HG03280 (cell line): Measurements from ENCODE around the gene ALDH1A2.

Source experiments
- ATAC-seq: cut with Tn5 transposase; IDR thresholded peaks from one replicate; pipeline ENCODE4 v1.9.1; 2021; ENCODE audit warnings: mild to moderate bottlenecking, moderate library complexity; ENCODE audit not compliant: unreplicated experiment

Gene ALDH1A2

GRCh38 chr15:57911247-57911646, 154.3 kb downstream of the ALDH1A2 start:
- ATAC-seq = no peak

GRCh38 chr15:57910672-57911071, 154.8 kb downstream of the ALDH1A2 start:
- ATAC-seq = no peak

GRCh38 chr15:57909388-57909787, 156.1 kb downstream of the ALDH1A2 start:
- no peak for ATAC-seq

GRCh38 chr15:57903626-57904025, 161.9 kb downstream of the ALDH1A2 start:
- ATAC-seq = no peak
